IPS DF 6.9 (cell line): ENCODE measurements around the gene SGTA.

Experiments
- DNase-seq: peaks from one replicate; pipeline ENCODE4 v3.0.0-alpha.2; 2013; ENCODE audit warnings: low read depth, low spot score
- H3K27ac ChIP-seq: one replicate; pipeline ENCODE4 v1.5.1; 2013; ENCODE audit warnings: low read length, control low read depth
- H3K27me3 ChIP-seq: 2 replicates; pipeline ENCODE4 v1.6.1; 2013; ENCODE audit warnings: mild to moderate bottlenecking, low read length; ENCODE audit not compliant: control insufficient read depth, insufficient read depth
- H3K36me3 ChIP-seq: 2 replicates; pipeline ENCODE4 v1.6.1; 2013; ENCODE audit warnings: low read length; ENCODE audit not compliant: control insufficient read depth, insufficient read depth
- H3K4me1 ChIP-seq: 2 replicates; pipeline ENCODE4 v1.6.1; 2013; ENCODE audit warnings: low read length; ENCODE audit not compliant: control insufficient read depth, insufficient read depth
- H3K4me3 ChIP-seq: 2 replicates; pipeline ENCODE4 v1.5.1; 2013; ENCODE audit warnings: mild to moderate bottlenecking, low read length
- H3K9me3 ChIP-seq: 2 replicates; pipeline ENCODE4 v1.6.1; 2013; ENCODE audit warnings: low read length, inconsistent platforms; ENCODE audit not compliant: control insufficient read depth, insufficient read depth
- WGBS: extraction: QIAGEN DNeasy Blood & Tissue Kit; methylation state at CpG from one replicate; pipeline ENCODE4 v1.1.7; 2013; ENCODE audit warnings: mixed read lengths, missing lambda C conversion rate; ENCODE audit not compliant: insufficient read length, insufficient coverage; 5-methylcytosine and 5-hydroxymethylcytosine counted together

SGTA gene

DNA sequence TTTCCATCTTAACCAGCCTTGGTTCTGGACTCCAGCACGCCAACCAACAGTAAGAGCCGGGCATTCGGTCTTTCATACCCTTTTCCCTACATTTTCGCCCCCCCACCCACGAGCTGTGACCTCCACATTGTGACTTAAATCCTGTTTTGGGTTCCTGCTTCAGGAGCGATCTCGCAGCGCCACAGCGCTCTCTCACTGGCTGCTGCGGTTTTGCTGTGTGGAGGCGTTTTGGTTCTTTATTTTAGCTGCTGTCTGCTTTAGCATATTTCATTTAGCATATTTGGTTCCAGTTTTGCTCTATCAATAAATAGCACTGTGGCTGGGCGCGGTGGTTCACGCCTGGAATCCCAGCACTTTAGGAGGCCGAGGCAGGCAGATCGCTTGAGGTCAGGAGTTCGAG is 23.7 kb downstream of the SGTA start:
- H3K4me1 ChIP-seq, result no peaks in the 10 kb centered on the region
- no peak overlapping the region for H3K27ac ChIP-seq
- H3K27me3 ChIP-seq, result no peaks in the 10 kb centered on the region
- DNase-seq, result no peak
- H3K4me3 ChIP-seq, result no peak overlapping the region
- no CpG with 5 or more reads among the region's 17 CpGs for WGBS
- H3K9me3 ChIP-seq, result no peaks in the 10 kb centered on the region
- peaks cover 60% of the 10 kb centered on the region for H3K36me3 ChIP-seq

DNA sequence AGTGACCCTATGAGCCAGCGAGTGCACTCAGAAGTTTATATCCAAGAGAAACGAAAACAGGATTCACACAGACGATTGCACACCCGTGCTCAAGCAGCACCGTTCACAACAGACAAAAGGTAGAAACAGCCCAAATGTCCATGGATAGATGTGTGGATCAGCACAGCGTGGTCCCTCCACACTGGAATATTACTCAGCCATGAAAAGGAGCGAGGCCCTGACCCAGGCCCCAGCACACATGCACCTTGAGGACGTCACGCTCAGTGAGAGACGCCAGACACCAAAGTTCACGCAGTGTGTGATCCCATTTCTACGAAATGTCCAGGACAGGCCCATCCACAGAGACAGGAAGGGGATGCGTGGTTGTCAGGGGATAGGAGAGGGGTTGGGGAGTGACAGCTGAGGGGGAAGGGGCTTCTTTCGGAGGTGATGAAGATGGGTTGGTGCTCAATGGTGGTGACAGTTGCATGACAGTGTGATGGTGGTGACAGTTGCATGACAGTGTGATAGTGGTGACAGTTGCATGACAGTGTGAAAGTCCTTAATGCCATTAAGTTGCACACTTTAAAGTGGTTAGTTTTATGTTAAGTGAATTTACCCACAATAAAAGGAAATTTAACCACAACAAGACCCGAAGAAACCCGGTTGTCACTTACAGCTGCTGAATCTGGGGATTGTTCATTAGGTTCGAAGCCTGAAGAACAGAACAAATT is 24.3 kb downstream of the SGTA start:
- no peak for DNase-seq
- Histone ChIP-seq H3K27ac (no peak overlapping the region), H3K9me3 (no peaks in the 10 kb centered on the region), H3K27me3 (no peaks in the 10 kb centered on the region), H3K4me1 (no peaks in the 10 kb centered on the region), H3K36me3 (peaks cover 60% of the 10 kb centered on the region), H3K4me3 (no peak overlapping the region)
- WGBS, result no CpG with 5 or more reads among the region's 17 CpGs

DNA sequence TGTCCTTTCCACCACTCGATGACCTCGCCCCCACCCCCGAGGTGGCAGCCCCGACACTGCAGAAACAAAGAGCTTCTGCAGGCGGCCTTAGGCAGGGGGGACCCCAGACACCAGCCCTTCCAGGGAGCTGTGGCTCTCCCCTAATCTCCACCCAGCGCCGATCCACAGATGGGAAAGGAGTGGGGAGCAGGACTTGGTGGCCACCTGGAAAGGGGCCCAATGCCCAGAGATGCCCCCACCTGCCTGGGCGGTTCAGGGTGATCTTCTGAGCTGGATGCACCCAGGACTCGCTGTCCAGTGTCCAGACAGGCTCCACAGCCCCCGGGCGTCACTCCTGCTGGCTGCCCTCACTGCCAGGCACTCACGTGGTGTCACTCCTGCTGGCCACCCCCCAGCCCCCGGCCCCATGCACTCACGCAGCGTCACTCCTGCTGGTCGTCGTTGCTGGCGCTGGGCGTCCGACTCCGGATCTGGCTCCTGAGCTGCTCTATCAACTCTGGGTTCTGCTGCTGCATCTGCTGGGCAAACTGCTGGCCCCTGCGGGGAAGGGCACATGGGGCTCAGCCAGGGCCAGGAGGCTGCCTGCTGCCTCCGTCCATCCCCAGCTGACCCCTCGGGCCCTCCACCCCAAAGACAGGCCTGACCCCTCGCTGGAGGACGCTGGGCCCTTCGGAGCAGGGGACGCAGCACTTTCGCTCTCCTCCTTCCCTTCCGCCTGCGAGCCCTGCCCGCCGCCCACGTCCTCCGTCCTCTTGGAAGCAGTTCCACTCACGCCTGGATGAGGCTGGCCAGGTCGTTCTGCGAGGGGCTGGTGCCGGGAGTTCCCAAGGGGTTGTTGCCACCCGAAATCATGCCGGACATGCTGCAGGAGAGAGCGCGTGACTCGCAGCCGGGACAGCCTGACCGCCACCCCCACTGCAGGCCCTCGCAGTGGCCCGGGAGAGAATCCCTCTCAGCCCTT is 25.9 kb downstream of the SGTA start:
- Histone ChIP-seq H3K4me3 (no peak overlapping the region; the same call in 1 of the 2 replicates), H3K27ac (no peak overlapping the region), H3K9me3 (no peaks in the 10 kb centered on the region), H3K4me1 (no peaks in the 10 kb centered on the region), H3K36me3 (peaks cover 47% of the 10 kb centered on the region), H3K27me3 (no peaks in the 10 kb centered on the region)
- DNase-seq, result no peak
- no CpG with 5 or more reads among the region's 48 CpGs for WGBS

DNA sequence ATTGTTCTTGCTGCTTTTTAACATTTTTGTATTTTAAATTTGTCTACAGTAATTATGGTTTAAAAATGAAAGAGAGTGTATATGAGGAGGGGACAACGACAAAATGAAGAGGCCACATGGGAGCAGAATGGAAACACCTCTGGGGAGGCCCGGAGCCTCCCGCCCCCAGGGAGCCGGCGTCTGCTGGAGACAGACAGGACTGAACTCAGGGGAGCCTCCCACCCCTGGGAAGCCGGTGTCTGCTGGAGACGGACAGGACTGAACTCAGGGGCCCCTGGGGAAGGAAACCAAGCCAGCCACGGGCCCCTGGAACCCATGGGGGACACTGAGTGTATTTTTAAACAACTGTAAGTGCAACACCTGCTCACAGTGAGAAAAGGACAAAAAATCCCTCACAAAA is 26.6 kb downstream of the SGTA start:
- Histone ChIP-seq H3K9me3 (no peaks in the 10 kb centered on the region), H3K27me3 (no peaks in the 10 kb centered on the region), H3K4me3 (no peak overlapping the region), H3K4me1 (no peaks in the 10 kb centered on the region), H3K36me3 (peaks cover 44% of the 10 kb centered on the region), H3K27ac (no peak overlapping the region)
- DNase-seq, result no peak
- no CpG with 5 or more reads among the region's 8 CpGs for WGBS

DNA sequence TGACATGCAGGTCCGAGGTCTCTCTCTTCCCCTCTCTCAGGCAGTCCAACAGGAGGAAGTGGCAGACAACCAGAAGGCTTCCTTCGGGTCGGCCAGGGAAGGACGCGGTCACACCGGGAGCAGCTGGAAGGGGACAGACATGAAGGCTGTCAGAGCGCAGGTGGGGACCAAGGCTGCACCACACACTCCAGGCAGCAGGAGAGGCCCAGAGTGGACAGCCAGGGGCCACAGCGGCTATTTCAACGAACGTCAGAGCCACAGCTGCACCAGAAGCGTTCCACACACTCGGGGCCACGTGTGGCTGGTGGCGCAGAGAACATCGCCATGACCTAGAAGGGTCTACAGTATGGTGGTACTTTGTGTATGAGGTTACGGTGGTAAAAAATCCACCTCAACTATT is 27.3 kb downstream of the SGTA start:
- DNase-seq, result no peak
- Histone ChIP-seq H3K9me3 (no peaks in the 10 kb centered on the region), H3K27ac (no peak overlapping the region), H3K36me3 (peaks cover 37% of the 10 kb centered on the region), H3K4me1 (no peaks in the 10 kb centered on the region), H3K4me3 (no peak overlapping the region), H3K27me3 (no peaks in the 10 kb centered on the region)
- WGBS, result no CpG with 5 or more reads among the region's 16 CpGs

DNA sequence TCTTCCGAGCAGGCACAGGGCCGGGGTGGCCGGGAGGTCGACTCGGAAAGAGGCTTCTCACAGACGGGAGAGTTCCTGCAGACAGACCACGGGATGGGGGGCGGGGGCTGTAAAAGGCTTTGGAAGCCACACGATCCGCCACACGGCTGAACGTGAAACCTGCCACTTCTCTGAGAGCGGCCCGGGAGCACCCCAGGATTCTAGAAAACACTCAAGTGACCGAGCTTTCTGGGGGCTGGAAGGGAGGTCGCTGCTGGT is 27.7 kb downstream of the SGTA start:
- H3K36me3 ChIP-seq, result peaks cover 34% of the 10 kb centered on the region
- no peak overlapping the region for H3K4me3 ChIP-seq
- no peaks in the 10 kb centered on the region for H3K27me3 ChIP-seq
- no peaks in the 10 kb centered on the region for H3K4me1 ChIP-seq
- no peaks in the 10 kb centered on the region for H3K9me3 ChIP-seq
- WGBS, result no CpG with 5 or more reads among the region's 16 CpGs
- no peak for DNase-seq
- H3K27ac ChIP-seq, result no peak overlapping the region

DNA sequence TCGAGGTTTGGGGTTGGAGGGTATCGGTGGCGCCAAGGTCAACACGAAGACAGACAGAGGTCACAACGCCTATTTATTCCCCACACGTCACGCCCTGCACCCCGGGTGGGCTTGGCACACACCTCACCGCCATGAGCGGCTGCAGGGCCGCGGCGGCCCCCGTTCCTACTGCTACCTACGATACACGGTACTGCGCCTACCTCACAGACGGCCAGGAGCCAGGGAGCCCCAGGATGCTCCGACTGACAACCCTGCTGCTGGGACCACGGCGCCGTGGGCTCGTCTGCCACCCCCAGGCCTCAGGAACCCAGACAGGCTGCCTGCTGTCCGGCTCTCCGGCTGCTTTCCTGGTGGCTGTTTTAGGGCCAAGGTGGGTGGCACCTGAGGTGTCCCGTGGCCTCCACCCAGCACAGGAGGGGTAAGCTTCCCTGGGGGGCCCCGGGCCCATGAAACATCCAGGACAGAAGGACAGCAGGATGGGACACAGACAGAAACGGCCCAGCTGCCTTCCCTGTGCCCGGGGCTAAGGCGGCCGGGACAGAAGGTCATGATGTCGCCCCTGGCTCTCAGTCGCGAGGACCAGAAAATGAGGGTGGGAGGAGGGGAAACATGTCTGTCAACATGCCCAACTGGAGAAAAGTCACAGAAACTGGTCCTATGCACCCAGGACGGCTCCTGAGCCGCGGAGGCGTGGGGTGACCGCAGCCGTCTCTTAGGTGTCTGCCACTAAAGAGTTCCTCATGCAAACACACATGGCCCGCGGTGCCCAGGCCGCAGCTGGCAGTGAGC is 28.2 kb downstream of the SGTA start:
- Histone ChIP-seq H3K9me3 (no peaks in the 10 kb centered on the region), H3K36me3 (peaks cover 34% of the 10 kb centered on the region), H3K4me1 (no peaks in the 10 kb centered on the region), H3K27me3 (no peaks in the 10 kb centered on the region), H3K4me3 (no peak overlapping the region), H3K27ac (no peak overlapping the region)
- DNase-seq, result no peak
- no CpG with 5 or more reads among the region's 43 CpGs for WGBS

DNA sequence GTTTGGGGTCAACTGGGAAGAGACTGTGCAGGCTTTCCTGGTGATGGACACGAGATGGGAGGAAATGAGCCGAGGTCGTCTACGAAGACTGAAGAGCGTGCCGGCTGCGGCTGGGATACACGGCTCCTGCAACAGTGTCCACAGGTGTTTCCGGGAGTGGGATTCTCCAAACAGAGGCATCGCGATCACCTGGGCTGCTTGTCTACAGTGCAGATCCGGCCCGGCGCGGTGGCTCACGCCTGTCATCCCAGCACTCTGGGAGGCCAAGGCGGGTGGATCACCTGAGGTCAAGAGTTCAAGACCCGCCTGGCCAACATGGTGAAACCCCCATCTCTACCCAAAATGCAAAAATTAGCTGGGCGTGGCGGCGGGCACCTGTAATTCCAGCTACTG is 31.6 kb downstream of the SGTA start:
- no peaks in the 10 kb centered on the region for H3K9me3 ChIP-seq
- WGBS, result no CpG with 5 or more reads among the region's 21 CpGs
- DNase-seq, result no peak
- H3K4me1 ChIP-seq, result no peaks in the 10 kb centered on the region
- peaks cover 14% of the 10 kb centered on the region for H3K36me3 ChIP-seq
- no peaks in the 10 kb centered on the region for H3K27me3 ChIP-seq
- no peak overlapping the region for H3K27ac ChIP-seq
- H3K4me3 ChIP-seq, result no peak overlapping the region

DNA sequence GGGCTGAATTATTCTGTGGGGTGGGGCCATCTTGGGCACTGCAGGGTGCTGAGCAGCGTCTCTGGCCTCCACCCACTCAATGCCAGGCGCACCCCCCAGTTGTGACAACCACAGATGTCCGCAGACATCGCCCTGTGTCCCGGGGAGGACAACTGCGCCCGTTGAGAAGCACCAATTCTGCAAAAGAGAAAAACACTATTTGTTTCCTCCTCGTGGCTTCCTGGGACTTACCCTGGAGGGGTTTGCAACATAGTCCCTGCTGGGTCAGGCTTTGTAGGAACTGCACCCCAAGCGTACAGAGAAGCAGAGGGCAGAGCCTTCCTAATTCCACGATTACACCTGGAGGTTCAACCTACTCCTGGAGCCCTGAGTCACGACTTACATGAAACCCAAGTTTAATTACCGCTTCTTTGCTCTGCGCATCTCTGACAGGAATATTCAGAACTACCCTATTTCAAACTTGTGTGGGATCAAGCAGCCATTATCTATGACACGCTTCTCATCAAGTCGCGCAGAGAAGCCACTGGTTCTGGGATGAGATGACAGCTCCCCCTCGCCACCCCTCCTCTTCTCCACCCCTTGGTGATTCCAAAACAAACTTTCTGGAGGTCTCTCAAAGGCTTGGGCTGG is 32.1 kb downstream of the SGTA start:
- Histone ChIP-seq H3K36me3 (peaks cover 13% of the 10 kb centered on the region), H3K4me3 (no peak overlapping the region), H3K27ac (no peak overlapping the region), H3K27me3 (no peaks in the 10 kb centered on the region), H3K9me3 (no peaks in the 10 kb centered on the region), H3K4me1 (no peaks in the 10 kb centered on the region)
- DNase-seq, result no peak
- no CpG with 5 or more reads among the region's 17 CpGs for WGBS

DNA sequence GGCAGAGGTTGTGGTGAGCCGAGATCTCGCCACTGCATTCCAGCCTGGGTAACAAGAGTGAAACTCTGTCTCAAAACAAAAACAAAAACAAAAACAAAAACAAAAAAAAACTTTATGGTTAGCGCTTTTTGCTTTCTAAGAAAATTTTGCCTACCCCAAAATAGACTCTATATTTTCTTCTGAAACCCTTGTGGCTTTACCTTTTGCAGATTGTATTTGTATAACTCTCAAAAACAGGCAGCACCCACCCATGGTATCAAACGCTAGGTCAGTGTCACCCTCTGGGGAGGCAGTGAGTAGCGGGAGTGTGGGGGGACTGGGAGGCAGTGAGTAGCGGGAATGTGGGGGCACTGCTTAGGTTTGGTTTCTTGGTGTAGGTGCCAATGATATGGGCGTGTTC is 35.7 kb downstream of the SGTA start:
- no CpG with 5 or more reads among the region's 7 CpGs for WGBS

More for the DNA sequence above, 35.7 kb downstream of the SGTA start:
- H3K36me3 ChIP-seq, result no peaks in the 10 kb centered on the region
- H3K27ac ChIP-seq, result no peak overlapping the region
- no peak for DNase-seq
- H3K27me3 ChIP-seq, result no peaks in the 10 kb centered on the region
- H3K4me3 ChIP-seq, result no peak overlapping the region
- H3K4me1 ChIP-seq, result no peaks in the 10 kb centered on the region
- no peaks in the 10 kb centered on the region for H3K9me3 ChIP-seq
